CD14-positive monocyte (primary cell): ENCODE data around the gene KRT85. TPM values are rescaled to one million over a fixed set of nuclear protein-coding genes. Genes with fewer than 3 reads are reported as not detected.

Source experiments
- DNase-seq, 3 donors: peaks; one replicate each; pipeline ENCODE4 v3.0.0-alpha.2; 2011 to 2022
- H2AFZ ChIP-seq: 2 replicates; pipeline ENCODE4 v1.6.0; 2012; ENCODE audit warnings: mild to moderate bottlenecking, low read depth, low read length, inconsistent platforms; ENCODE audit not compliant: insufficient read depth, poor library complexity, severe bottlenecking
- H3K27ac ChIP-seq, 2 donors: 1 replicate in 1 of 2; 2 replicates in 1 of 2; pipeline ENCODE4 v1.5.1; 2012 to 2013; ENCODE audit warnings: low read length in 2 of 2, control low read depth in 1 of 2, inconsistent platforms in 1 of 2, low read depth in 1 of 2, mild to moderate bottlenecking in 1 of 2
- H3K27me3 ChIP-seq, 2 donors: one replicate each; pipeline versions ENCODE4 v1.6.0 to v1.6.1; 2011 to 2013; ENCODE audit warnings: low read length in 2 of 2; ENCODE audit not compliant: control insufficient read depth in 2 of 2, insufficient read depth in 2 of 2
- H3K36me3 ChIP-seq, 2 donors: replicated peaks in 1 of 2; 1 replicate in 1 of 2; 2 replicates in 1 of 2; pipeline versions ENCODE4 v1.5.1 to v1.6.1; 2012 to 2013; ENCODE audit warnings: low read length in 2 of 2, control low read depth in 1 of 2, inconsistent platforms in 1 of 2, mild to moderate bottlenecking in 1 of 2; ENCODE audit not compliant: insufficient read depth in 2 of 2, control insufficient read depth in 1 of 2
- H3K4me1 ChIP-seq, 2 donors: 1 replicate in 1 of 2; 2 replicates in 1 of 2; pipeline versions ENCODE4 v1.5.1 to v1.6.1; 2012 to 2013; ENCODE audit warnings: low read length in 2 of 2, control low read depth in 1 of 2, inconsistent platforms in 1 of 2, mild to moderate bottlenecking in 1 of 2, moderate library complexity in 1 of 2; ENCODE audit not compliant: insufficient read depth in 2 of 2, control insufficient read depth in 1 of 2
- H3K4me2 ChIP-seq: replicated peaks from 2 replicates; pipeline ENCODE3; 2012; ENCODE audit warnings: low read length, moderate library complexity, mild to moderate bottlenecking; ENCODE audit not compliant: poor library complexity, severe bottlenecking; ENCODE audit errors: extremely low read depth
- H3K4me3 ChIP-seq, 3 experiments: fragments of 200-600 bp in 1 of 3; sonication (generic) in 1 of 3; replicated peaks in 1 of 3; 1 replicate in 2 of 3; 2 replicates in 1 of 3; pipeline ENCODE4 v1.5.1; 2011 to 2013; ENCODE audit warnings: low read length in 3 of 3, mild to moderate bottlenecking in 3 of 3, control low read depth in 2 of 3, low read depth in 2 of 3, inconsistent platforms in 1 of 3, moderate library complexity in 1 of 3
- H3K79me2 ChIP-seq: 2 replicates; pipeline ENCODE4 v1.6.0; 2012; ENCODE audit warnings: mild to moderate bottlenecking, control low read depth, inconsistent platforms, low read length, moderate library complexity; ENCODE audit not compliant: insufficient read depth
- H3K9ac ChIP-seq: 2 replicates; pipeline ENCODE4 v1.6.0; 2017; ENCODE audit warnings: low read length, mild to moderate bottlenecking; ENCODE audit not compliant: insufficient read depth, poor library complexity, severe bottlenecking
- H3K9me3 ChIP-seq, 2 donors: replicated peaks in 1 of 2; 1 replicate in 1 of 2; 2 replicates in 1 of 2; pipeline versions ENCODE4 v1.5.1 to v1.6.1; 2012 to 2013; ENCODE audit warnings: low read length in 2 of 2, control low read depth in 1 of 2; ENCODE audit not compliant: control insufficient read depth in 1 of 2, insufficient read depth in 1 of 2
- H4K20me1 ChIP-seq: 2 replicates; pipeline ENCODE4 v1.6.0; 2012; ENCODE audit warnings: mild to moderate bottlenecking, low read length, control low read depth, moderate library complexity; ENCODE audit not compliant: insufficient read depth
- H3K27ac Mint-ChIP-seq, 7 donors: one replicate each; pipeline ENCODE4 v1.8.0; 2020; ENCODE audit warnings: mild to moderate bottlenecking in 7 of 7, mixed read lengths in 7 of 7, moderate library complexity in 6 of 7, inconsistent platforms in 2 of 7
- H3K27me3 Mint-ChIP-seq, 3 donors: one replicate each; pipeline ENCODE4 v1.8.0; 2021 to 2022; ENCODE audit warnings: low read depth in 3 of 3, mild to moderate bottlenecking in 3 of 3, mixed read lengths in 3 of 3, moderate library complexity in 3 of 3, inconsistent platforms in 1 of 3
- H3K36me3 Mint-ChIP-seq, 2 donors: one replicate each; pipeline ENCODE4 v1.8.0; 2020; ENCODE audit warnings: mixed read lengths in 2 of 2, inconsistent platforms in 1 of 2, mild to moderate bottlenecking in 1 of 2
- H3K4me1 Mint-ChIP-seq: one replicate; pipeline ENCODE4 v1.8.0; 2020; ENCODE audit warnings: mild to moderate bottlenecking, mixed read lengths
- H3K4me3 Mint-ChIP-seq, 2 donors: one replicate each; pipeline ENCODE4 v1.8.0; 2020; ENCODE audit warnings: mild to moderate bottlenecking in 2 of 2, mixed read lengths in 2 of 2, moderate library complexity in 1 of 2
- H3K9me3 Mint-ChIP-seq, 7 donors: one replicate each; pipeline ENCODE4 v1.8.0; 2020 to 2022; ENCODE audit warnings: mixed read lengths in 7 of 7, mild to moderate bottlenecking in 6 of 7, moderate library complexity in 6 of 7, inconsistent platforms in 2 of 7
- WGBS: methylation state at CpG from one replicate; pipeline ENCODE4 v1.1.5; 2013; ENCODE audit warnings: missing lambda C conversion rate; ENCODE audit not compliant: insufficient coverage; 5-methylcytosine and 5-hydroxymethylcytosine counted together
- intact Hi-C, 2 donors: fragments of 100-400 bp; cut with micrococcal nuclease; formaldehyde crosslinking; loops; one replicate each; pipeline versions ENCODE4 v1.15.0 to v1.15.1; 2023
- polyA plus RNA-seq, 3 donors: library from polyadenylated mRNA; depleted of rRNA in 1 of 3; unstranded in 2 of 3; stranded (reverse) in 1 of 3; fragments of 300-500 nt in 2 of 3; fragments of >200 nt in 1 of 3; fragmentation: Illumina TruSeq in 2 of 3; gene quantifications; 1 replicate in 2 of 3; 2 replicates in 1 of 3; pipeline ENCODE4 v1.2.3, GENCODE V29; 2012 to 2021
- TF ChIP-seq, protein P1 (sequence below): fragments of 200-600 bp; IDR thresholded peaks from one replicate; pipeline ENCODE4 v1.8.0; 2022; ENCODE audit warnings: antibody characterized with exemption, mild to moderate bottlenecking

KRT85 gene
- polyA plus RNA-seq, 3 donors, result not detected

DNA sequence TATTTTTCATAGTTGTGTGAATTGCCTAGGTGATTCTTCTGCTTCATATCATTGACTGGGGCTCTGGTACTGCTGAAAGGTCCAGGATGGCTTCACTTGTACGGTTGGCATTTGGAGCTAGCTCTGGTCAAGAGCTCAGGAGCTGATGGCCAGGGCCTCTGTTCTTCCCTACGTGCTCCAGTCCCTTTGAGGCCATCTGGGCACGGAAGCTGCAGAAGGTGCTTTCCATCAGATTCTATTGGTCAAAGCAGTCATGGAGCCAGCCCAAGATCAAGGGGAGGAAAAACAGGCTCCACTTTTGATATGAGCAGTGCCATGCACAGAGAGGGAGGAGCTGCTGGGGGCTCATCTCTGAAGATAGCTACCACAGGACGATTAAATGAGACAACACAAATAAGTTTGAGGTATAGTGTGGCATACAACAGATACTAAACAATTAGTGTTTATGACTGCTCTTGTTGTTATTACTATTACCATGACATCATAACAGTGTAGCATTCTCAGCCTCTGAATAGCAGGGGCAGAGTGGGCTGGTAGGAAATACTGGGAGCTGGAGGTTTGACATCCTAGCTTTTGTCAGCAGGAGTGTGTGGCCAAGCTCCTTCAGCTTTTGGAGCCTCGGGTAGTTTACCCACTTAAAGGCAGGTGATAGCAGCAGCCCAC, 56.5 kb downstream of the KRT85 start:
- Histone ChIP-seq H3K9ac (no peak overlapping the region), H3K4me2 (no peak overlapping the region), H3K79me2 (no peaks in the 10 kb centered on the region), H3K4me1 (peaks cover 6 to 9% of the 10 kb centered on the region in 2 donors), H2AFZ (no peak overlapping the region), H4K20me1 (no peaks in the 10 kb centered on the region), H3K27ac (no peak overlapping the region), H3K9me3 (peaks cover 0 to 5% of the 10 kb centered on the region in 2 donors), H3K27me3 (peaks cover 42 to 69% of the 10 kb centered on the region in 2 donors), H3K4me3 (no peak overlapping the region), H3K36me3 (no peaks in the 10 kb centered on the region)
- 91% methylated on average over 3 of the region's 5 CpGs for WGBS
- no peak for DNase-seq
- peaks cover 9% of the 10 kb centered on the region for H3K4me1 Mint-ChIP-seq
- H3K9me3 Mint-ChIP-seq, result peaks cover 0 to 5% (median 0%) of the 10 kb centered on the region in 7 donors
- H3K4me3 Mint-ChIP-seq, result no peak overlapping the region
- intact Hi-C loops, result no loop called here
- TF ChIP-seq, protein P1, sequence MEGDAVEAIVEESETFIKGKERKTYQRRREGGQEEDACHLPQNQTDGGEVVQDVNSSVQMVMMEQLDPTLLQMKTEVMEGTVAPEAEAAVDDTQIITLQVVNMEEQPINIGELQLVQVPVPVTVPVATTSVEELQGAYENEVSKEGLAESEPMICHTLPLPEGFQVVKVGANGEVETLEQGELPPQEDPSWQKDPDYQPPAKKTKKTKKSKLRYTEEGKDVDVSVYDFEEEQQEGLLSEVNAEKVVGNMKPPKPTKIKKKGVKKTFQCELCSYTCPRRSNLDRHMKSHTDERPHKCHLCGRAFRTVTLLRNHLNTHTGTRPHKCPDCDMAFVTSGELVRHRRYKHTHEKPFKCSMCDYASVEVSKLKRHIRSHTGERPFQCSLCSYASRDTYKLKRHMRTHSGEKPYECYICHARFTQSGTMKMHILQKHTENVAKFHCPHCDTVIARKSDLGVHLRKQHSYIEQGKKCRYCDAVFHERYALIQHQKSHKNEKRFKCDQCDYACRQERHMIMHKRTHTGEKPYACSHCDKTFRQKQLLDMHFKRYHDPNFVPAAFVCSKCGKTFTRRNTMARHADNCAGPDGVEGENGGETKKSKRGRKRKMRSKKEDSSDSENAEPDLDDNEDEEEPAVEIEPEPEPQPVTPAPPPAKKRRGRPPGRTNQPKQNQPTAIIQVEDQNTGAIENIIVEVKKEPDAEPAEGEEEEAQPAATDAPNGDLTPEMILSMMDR, result no peak
- no peak overlapping the region for H3K27ac Mint-ChIP-seq
- peaks cover 67 to 80% (median 68%) of the 10 kb centered on the region in 3 donors for H3K27me3 Mint-ChIP-seq
- H3K36me3 Mint-ChIP-seq, result no peaks in the 10 kb centered on the region

Other genes with a start within 250 kb of the KRT85 start
- under 1 TPM; 0.18 to 0.52 (median 0.37) TPM for gene KRT80, start 175.5 kb downstream of the KRT85 start, polyA plus RNA-seq
- 1 to 10 TPM in 2 of 3 donors, not detected in 1; 1.3 to 2.7 TPM for gene KRT7, start 134.2 kb downstream of the KRT85 start, polyA plus RNA-seq
- gene KRT86, start 92.8 kb downstream of the KRT85 start, polyA plus RNA-seq, result not detected
- gene KRT81, start 75.9 kb downstream of the KRT85 start, polyA plus RNA-seq, result not detected
- gene KRT83, start 46.1 kb downstream of the KRT85 start, polyA plus RNA-seq, result not detected
- not detected for gene KRT84, start 18.2 kb upstream of the KRT85 start, polyA plus RNA-seq
- gene KRT82, start 38.9 kb upstream of the KRT85 start, polyA plus RNA-seq, result not detected
- gene KRT75, start 66.9 kb upstream of the KRT85 start, polyA plus RNA-seq, result not detected
- not detected for gene KRT6B, start 84.7 kb upstream of the KRT85 start, polyA plus RNA-seq
- not detected for gene KRT6C, start 106.3 kb upstream of the KRT85 start, polyA plus RNA-seq
- gene KRT6A, start 125.8 kb upstream of the KRT85 start, polyA plus RNA-seq, result not detected
- under 1 TPM in 1 of 3 donors, not detected in 2; 0.04 TPM for gene KRT5, start 152.9 kb upstream of the KRT85 start, polyA plus RNA-seq
- gene KRT71, start 185.7 kb upstream of the KRT85 start, polyA plus RNA-seq, result not detected
- not detected for gene KRT74, start 206.4 kb upstream of the KRT85 start, polyA plus RNA-seq
- not detected for gene KRT72, start 234.0 kb upstream of the KRT85 start, polyA plus RNA-seq